ENCODE results near the gene SSH2.
"Not testable (repeated sequence)": the region's sequence is repeated elsewhere in the genome, so short reads cannot be mapped to it uniquely, and the experiment has no call there.

Gene SSH2

DNA sequence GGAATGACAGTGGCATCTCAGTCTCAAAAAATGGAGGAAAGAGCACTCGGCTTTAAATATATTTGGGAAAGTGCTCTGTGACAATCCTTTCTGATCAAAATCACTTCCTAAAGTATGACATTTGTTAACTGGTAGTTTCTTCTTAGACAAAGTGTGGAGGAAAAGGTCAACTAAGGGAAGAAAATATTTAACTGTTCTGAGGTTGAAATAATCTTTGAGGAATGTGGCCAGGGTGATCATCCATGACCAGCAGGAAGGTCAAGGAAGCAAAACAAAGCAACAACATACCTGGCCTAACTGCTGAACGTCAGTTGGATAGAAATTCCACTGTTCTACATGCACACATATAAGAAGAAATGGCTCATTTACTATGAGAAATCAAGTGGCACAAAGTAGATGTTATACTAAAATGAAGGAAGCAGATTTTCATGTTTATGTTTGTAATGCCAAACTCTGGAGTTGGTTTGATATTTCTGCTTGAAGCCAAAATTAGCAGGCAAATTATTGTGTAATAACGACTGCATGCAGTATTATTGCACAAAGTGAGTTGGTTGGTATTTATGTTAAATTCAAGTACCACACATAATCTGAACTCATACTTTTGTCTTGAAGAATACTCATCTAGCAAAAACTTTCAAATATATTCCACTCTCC, 220.0 kb downstream of the SSH2 start:
- no peak for DNase-seq (ENCODE audit: low read depth)

DNA sequence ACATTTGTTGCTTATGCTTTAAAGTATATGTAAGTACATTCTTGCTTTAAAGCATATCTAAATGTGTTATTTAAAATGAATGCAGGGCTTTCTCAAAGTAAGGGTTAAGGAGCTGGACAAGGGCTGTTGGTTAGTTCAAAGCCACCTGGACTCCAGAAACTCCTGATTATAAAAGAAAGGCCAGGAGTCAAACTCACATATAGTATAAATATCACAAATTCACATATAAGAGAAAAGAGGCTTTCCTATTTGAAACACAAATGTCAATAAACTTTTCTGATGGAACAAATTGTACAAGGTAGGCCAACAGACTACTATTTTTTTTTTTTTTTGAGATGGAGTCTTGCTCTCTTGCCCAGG, 222.8 kb downstream of the SSH2 start:
- no peak for DNase-seq (ENCODE audit: low read depth)

DNA sequence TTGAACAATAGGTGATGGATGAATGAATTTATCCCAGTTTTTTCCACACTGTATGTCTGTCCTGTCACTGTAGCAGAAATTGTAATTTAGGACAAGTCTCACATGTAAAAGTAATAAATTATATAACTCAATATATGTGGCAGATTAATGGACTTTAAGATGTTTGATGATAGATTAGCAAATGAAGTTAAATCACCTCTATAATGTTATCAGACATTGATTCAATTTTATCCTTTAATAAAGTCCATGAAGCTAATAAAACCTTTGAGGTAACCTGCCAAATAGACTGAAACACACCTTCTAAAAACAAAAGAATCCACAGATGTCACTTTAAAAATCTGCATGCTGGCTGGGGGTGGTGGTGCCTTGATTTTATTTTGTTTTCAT, 224.0 kb downstream of the SSH2 start:
- DNase-seq (ENCODE audit: low read depth), result no peak

DNA sequence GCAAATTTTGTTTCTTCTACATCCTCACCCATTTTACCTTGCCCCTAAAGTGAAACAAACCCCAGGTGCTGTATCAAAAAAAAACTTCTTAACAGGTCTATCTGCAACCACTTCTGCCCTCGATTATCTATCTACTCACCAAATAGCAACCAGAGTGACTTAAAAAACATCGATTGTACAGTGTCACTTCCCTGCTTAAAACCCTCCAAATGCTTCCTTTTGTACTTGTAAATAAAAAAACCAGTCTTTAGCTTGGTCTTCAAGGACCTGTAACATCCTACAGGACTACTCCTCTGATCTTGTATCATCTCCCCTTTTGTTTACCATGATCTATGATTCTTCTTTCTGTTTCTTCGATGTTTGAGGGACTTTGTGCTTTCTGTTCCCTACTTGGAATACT, 224.6 kb downstream of the SSH2 start:
- DNase-seq (ENCODE audit: low read depth), result no peak

- no peak for DNase-seq (ENCODE audit: low read depth)
These were observed 230.7 kb downstream of the SSH2 start for GRCh38 chr17:29699283-29699682.

DNA sequence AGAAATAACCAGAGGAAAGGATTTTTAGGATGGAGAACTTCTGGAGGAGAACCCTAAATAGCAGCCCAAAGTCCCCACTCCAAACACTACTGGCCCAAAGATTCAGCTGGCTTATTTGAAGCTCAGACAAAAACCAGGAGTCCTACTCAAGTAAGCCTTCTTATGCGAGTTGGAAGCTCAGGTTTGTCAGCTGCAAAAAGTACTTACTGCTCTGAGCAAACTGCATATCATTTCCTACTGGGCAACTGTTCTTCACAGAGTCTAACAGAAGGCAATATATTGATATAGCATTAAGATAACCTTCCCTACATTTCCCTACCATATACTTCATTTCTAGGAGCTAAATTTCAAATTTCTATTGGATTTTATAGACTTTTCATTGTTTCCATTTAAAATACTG, 231.2 kb downstream of the SSH2 start:
- DNase-seq (ENCODE audit: low read depth), result no peak

- no peak for DNase-seq (ENCODE audit: low read depth)
These were observed 231.8 kb downstream of the SSH2 start for GRCh38 chr17:29698019-29698777.

GRCh38 chr17:29697371-29697770, 232.7 kb downstream of the SSH2 start:
- no peak for DNase-seq (ENCODE audit: low read depth)

GRCh38 chr17:29694918-29695563, 235.0 kb downstream of the SSH2 start:
- no peak for DNase-seq (ENCODE audit: low read depth)

- DNase-seq (ENCODE audit: low read depth), result no peak
These were observed 236.3 kb downstream of the SSH2 start for GRCh38 chr17:29693751-29694150.

- DNase-seq (ENCODE audit: low read depth), result no peak
These were observed 242.4 kb downstream of the SSH2 start for GRCh38 chr17:29687596-29687995.

GRCh38 chr17:29686993-29687590, 242.9 kb downstream of the SSH2 start:
- DNase-seq (ENCODE audit: low read depth), result no peak

GRCh38 chr17:29683481-29683880, 246.5 kb downstream of the SSH2 start:
- DNase-seq (ENCODE audit: low read depth), result no peak

GRCh38 chr17:29682987-29683386, 247.0 kb downstream of the SSH2 start:
- DNase-seq (ENCODE audit: low read depth), result no peak

DNA sequence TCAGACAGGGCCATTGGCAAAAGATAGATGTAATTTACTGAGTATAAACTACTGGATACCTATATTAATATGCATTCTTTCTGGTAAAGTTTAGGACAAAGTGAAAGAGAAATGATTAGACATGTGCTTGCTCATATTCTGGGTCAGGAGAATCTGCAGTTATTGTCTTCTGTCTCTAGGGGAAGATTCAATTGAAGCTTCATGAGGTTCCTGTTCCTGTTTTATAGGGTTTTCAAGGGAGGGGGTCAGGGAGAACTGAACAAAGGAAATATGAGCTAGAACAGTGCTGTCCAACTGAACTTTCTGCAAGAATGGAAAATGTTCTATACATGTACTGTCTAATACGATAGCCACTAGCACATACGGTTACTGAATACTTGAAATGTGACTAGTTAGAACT, 248.0 kb downstream of the SSH2 start:
- DNase-seq (ENCODE audit: low read depth), result no peak

DNA sequence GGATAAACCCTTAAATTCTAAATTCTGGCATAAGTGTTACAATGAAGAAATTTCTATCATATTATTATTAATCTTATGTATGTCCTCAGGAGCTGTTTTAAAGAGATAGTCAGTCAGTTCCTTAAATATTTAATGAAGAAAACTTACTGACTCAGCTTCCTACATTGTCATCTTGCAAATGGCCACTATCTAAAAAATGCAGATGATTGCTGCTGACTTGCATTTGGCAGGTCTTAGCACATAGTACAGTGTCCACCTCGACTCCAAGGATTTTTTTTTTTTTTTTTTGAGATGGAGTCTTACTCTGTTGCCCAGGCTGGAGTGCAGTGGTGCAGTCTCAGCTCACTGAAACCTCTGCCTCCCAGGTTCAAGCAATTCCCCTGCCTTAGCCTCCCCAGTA, 252.2 kb downstream of the SSH2 start:
- no peak for DNase-seq (ENCODE audit: low read depth)

- DNase-seq (ENCODE audit: low read depth), result no peak
These were observed 252.7 kb downstream of the SSH2 start for GRCh38 chr17:29677221-29677791.

DNA sequence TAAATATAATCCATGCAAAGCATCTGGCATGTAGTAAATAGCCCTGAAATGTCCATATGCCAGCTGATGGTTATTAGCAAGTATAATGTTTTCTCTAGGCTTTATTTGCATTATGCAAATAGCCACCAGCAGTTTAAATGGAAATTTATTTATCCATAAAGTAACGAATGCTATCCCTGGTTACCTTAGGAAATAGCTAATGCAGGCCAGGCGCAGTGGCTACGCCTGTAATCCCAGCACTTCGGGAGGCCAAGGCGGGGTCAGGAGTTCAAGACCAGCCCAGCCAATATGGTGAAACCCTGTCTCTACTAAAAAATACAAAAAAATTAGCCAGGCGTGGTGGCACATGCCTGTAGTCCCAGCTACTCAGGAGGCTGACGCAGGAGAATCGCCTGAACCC, 254.1 kb downstream of the SSH2 start:
- not testable (repeated sequence) for DNase-seq (ENCODE audit: low read depth)

GRCh38 chr17:29674281-29674680, 255.7 kb downstream of the SSH2 start:
- no peak for DNase-seq (ENCODE audit: low read depth)

GRCh38 chr17:29671661-29672060, 258.4 kb downstream of the SSH2 start:
- no peak for DNase-seq (ENCODE audit: low read depth)

GRCh38 chr17:29669266-29669665, 260.8 kb downstream of the SSH2 start:
- no peak for DNase-seq (ENCODE audit: low read depth)

GRCh38 chr17:29667969-29668368, 262.1 kb downstream of the SSH2 start:
- no peak for DNase-seq (ENCODE audit: low read depth)

DNA sequence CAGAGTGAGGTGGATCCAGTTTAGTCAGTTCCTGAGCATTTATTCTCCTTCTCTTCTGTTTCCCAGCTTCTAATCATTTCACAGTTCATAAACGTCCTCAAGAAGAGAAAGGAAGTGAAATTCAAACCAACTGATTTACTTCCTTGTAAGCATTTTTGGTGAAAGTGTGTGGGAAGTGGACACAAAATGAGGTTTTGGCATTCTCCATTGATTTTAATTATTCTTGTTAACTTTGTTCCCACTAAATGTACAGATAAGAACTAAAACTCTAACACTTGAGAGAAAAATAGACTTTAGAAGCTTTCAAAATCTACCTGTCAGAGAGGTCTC, 264.6 kb downstream of the SSH2 start:
- no peak for DNase-seq (ENCODE audit: low read depth)
